ENCODE measurements around the gene AARSD1.

AARSD1 gene

GRCh38 chr17:42971589-42971988, 7.3 kb upstream of the AARSD1 start:
- Mint-ChIP-seq H3K27ac (no peak overlapping the region), H3K4me3 (no peak overlapping the region)
- DNase-seq: no peak

GRCh38 chr17:42969001-42969581, 4.8 kb upstream of the AARSD1 start:
- H3K27ac Mint-ChIP-seq: peak overlapping the region; percentile 71
- peaks cover 4% of the 10 kb centered on the region for H3K9me3 Mint-ChIP-seq
- peaks cover 8% of the 10 kb centered on the region for H3K36me3 Mint-ChIP-seq (ENCODE audit: low read depth)
- H3K4me1 Mint-ChIP-seq: peaks cover 32% of the 10 kb centered on the region
- DNase-seq: no peak
- TF ChIP-seq, protein P1, sequence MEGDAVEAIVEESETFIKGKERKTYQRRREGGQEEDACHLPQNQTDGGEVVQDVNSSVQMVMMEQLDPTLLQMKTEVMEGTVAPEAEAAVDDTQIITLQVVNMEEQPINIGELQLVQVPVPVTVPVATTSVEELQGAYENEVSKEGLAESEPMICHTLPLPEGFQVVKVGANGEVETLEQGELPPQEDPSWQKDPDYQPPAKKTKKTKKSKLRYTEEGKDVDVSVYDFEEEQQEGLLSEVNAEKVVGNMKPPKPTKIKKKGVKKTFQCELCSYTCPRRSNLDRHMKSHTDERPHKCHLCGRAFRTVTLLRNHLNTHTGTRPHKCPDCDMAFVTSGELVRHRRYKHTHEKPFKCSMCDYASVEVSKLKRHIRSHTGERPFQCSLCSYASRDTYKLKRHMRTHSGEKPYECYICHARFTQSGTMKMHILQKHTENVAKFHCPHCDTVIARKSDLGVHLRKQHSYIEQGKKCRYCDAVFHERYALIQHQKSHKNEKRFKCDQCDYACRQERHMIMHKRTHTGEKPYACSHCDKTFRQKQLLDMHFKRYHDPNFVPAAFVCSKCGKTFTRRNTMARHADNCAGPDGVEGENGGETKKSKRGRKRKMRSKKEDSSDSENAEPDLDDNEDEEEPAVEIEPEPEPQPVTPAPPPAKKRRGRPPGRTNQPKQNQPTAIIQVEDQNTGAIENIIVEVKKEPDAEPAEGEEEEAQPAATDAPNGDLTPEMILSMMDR (IDR thresholded peaks at IDR 0.05): no peak
- H3K27me3 Mint-ChIP-seq (ENCODE audit: low read depth, poor library complexity): peaks cover 7% of the 10 kb centered on the region
- peak overlapping the region; percentile 32 for H3K4me3 Mint-ChIP-seq

More at GRCh38 chr17:42971589-42971988, 7.3 kb upstream of the AARSD1 start:
- peaks cover 9% of the 10 kb centered on the region for H3K27me3 Mint-ChIP-seq (ENCODE audit: low read depth, poor library complexity)
- peaks cover 34% of the 10 kb centered on the region for H3K4me1 Mint-ChIP-seq
- peaks cover 4% of the 10 kb centered on the region for H3K9me3 Mint-ChIP-seq
- peaks cover 8% of the 10 kb centered on the region for H3K36me3 Mint-ChIP-seq (ENCODE audit: low read depth)
- TF ChIP-seq, protein P1 (IDR thresholded peaks at IDR 0.05): no peak

DNA sequence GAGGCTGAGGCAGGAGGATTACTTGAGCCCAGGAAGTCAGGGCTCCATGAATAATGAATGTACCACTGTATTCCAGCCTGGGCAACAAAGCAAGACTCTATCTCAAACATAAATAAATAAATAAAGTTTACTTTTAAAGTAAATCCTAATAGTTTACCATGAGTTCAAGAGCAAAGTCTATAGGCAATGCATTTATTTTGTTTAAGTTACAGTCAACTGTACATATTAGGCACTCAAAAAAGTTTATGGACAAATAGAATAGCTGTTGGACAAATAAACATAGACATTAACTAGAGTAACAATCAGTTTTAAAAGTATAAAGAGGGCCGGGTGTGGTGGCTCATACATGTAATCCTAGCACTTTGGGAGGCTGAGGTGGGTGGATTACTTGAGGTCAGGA, 3.7 kb upstream of the AARSD1 start:
- Mint-ChIP-seq H3K4me3 (no peak overlapping the region), H3K27me3 (ENCODE audit: low read depth, poor library complexity) (peaks cover 7% of the 10 kb centered on the region), H3K4me1 (peaks cover 42% of the 10 kb centered on the region), H3K36me3 (ENCODE audit: low read depth) (peaks cover 14% of the 10 kb centered on the region), H3K27ac (no peak overlapping the region), H3K9me3 (peaks cover 4% of the 10 kb centered on the region)
- TF ChIP-seq, protein P1 (IDR thresholded peaks at IDR 0.05): no peak
- DNase-seq: no peak

DNA sequence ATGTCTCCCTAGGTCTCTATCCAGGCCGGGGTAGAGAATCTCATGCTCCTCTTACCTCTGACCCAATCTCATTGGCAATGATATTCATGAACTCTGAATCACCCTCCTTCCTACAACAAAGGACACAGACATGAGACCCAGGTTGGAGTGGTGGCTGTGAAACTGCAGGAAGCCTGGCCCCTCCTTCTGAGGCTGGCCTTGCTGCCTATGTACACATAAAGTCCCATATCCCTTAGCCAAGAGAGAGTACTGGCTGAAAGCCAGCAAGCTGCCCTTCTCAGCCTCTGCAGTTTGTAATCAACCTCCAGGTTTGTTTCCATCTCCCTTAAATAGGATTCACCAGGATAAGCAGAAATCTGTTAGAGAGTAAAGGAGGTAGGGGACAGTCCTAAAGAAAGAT, 10.6 kb downstream of the AARSD1 start:
- H3K27ac Mint-ChIP-seq: no peak overlapping the region
- no peaks in the 10 kb centered on the region for H3K27me3 Mint-ChIP-seq (ENCODE audit: low read depth, poor library complexity)
- no peak overlapping the region for H3K4me3 Mint-ChIP-seq
- DNase-seq: no peak
- no peaks in the 10 kb centered on the region for H3K9me3 Mint-ChIP-seq
- H3K4me1 Mint-ChIP-seq: no peaks in the 10 kb centered on the region
- TF ChIP-seq, protein P1 (IDR thresholded peaks at IDR 0.05): no peak
- H3K36me3 Mint-ChIP-seq (ENCODE audit: low read depth): peaks cover 71% of the 10 kb centered on the region

DNA sequence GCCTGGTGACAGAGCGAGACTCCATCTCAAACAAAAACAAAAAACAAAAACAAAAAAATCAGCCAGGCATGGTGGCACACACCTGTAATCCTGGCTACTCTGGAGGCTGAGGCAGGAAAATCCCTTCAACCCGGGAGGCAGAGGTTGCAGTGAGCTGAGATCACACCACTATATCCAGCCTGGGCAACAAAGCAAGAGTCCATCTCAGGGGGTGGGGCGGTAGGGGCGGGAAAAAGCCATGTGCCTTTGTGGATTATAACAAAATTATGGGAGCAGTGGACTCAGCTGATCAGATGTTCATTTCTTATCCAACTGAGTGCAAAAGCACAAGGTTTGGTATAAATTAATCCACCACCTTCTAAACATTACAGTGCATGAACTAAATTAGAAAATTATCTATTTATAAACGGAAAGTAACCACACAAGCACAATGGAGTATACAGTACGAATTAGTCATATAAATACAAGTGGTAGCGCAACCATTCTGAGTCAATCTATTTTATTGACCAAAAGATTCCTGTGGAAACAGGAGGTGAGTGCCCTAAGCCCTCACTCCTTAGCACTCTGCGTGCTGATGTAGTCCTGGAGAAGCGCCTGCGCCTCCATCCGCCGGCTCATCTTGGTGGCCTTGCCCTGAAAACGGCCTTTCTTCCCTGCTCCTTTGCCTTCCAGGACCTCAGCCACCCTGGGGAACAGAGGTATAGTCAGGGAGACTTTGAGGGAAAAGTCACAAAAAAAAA, 14.0 kb downstream of the AARSD1 start:
- Mint-ChIP-seq H3K4me1 (no peaks in the 10 kb centered on the region), H3K4me3 (no peak overlapping the region), H3K27me3 (ENCODE audit: low read depth, poor library complexity) (no peaks in the 10 kb centered on the region), H3K9me3 (no peaks in the 10 kb centered on the region), H3K27ac (peak overlapping the region; percentile 52), H3K36me3 (ENCODE audit: low read depth) (peaks cover 46% of the 10 kb centered on the region)
- no peak for DNase-seq
- TF ChIP-seq, protein P1 (IDR thresholded peaks at IDR 0.05): no peak

DNA sequence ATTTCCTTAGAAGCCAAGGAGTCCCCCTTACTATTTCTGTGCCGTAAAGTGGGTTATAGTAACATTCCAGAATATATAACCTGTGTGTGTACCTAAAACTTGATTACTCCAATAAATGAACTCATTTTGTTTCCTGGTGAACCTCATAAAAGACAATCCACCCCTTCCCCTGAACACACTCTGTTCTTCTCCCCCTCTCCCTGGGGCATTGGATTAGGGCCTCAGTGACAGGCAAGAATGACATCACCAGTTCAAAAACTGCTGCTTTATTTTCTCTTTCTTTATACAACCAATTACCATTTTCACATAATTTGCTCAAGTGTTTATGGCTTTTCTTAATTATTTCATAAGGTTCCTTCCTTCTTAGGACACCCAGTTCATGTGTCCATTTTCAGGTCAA, 17.4 kb downstream of the AARSD1 start:
- Mint-ChIP-seq H3K4me3 (no peak overlapping the region), H3K4me1 (no peaks in the 10 kb centered on the region), H3K27ac (no peak overlapping the region), H3K27me3 (ENCODE audit: low read depth, poor library complexity) (peaks cover 4% of the 10 kb centered on the region), H3K36me3 (ENCODE audit: low read depth) (peaks cover 19% of the 10 kb centered on the region), H3K9me3 (no peaks in the 10 kb centered on the region)
- no peak for DNase-seq
- TF ChIP-seq, protein P1 (IDR thresholded peaks at IDR 0.05): no peak

Measured in nephron progenitor cell (in vitro differentiated cells).